ENCODE results near the gene KRTAP17-1.

Gene KRTAP17-1

DNA sequence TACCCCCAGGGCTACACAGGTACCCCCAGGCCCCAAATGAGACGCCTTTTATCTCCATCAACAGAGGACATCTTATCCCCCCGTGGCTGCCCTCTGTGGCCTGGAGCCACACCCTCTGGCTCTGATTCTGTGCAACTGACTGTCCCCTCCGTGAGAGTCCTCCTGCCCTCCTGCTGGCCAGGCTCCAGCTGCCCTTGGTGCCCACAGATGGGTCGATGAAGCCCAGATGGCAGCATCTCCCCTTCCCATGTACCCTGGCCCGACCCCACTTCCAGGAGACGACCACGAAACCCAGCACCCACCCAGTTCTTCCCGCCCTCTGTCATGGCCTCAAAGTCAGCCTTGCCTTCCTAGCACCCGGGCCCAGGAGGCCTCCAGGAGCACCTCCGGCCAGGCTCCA is 9.6 kb upstream of the KRTAP17-1 start:
- no peak overlapping the region for H3K4me3 Mint-ChIP-seq
- H3K36me3 Mint-ChIP-seq (ENCODE audit: low read depth): peaks cover 2% of the 10 kb centered on the region
- no peak overlapping the region for H3K27ac Mint-ChIP-seq
- H3K9me3 Mint-ChIP-seq: peaks cover 1% of the 10 kb centered on the region
- H3K4me1 Mint-ChIP-seq (ENCODE audit: low read depth): peaks cover 18% of the 10 kb centered on the region
- H3K27me3 Mint-ChIP-seq: no peaks in the 10 kb centered on the region

DNA sequence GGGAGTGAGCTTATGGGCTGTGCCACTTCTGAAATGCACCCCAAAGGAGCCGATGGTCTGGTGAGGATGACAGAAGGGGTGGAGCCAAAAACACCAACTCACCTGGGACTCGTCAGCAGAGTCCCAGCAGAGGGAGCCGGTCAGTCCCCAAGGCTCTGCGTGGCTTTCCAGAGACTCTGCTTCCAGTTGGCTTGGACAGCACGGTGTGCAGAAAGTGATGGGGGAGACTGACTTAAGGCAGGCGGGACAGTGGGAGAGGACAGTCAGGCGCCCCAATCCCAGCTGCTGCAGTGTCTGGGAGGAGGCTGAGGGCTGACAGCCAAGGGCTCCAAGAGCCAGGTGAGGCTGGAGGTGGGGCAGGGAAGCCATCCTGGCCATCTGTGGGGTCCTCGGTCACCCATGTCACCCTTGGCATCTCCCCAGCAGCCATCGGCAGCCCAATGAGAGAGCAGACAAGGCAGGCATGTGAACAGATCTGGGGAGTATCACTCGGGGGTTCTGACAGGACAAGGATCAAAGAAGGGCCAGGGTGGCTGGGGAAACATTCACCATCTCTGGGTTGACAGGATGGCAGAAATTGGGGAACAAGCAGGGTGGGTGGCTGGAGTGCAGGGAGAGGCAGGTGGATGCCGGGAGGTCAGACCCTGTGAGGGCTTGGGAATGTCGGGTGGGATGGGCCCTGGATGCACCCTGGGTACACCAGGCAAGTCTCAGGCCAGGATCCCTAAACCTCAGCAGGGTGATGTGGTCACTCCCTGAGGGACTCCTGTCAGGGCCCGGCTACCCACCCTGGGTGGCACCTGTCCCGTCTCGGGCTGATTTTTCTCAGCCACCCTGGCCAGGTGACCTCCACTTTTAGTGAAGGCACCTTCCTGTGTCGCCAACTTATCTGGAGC is 8.9 kb upstream of the KRTAP17-1 start:
- H3K9me3 Mint-ChIP-seq: peaks cover 8% of the 10 kb centered on the region
- H3K4me1 Mint-ChIP-seq (ENCODE audit: low read depth): peaks cover 18% of the 10 kb centered on the region
- no peak overlapping the region for H3K27ac Mint-ChIP-seq
- no peaks in the 10 kb centered on the region for H3K27me3 Mint-ChIP-seq
- no peak overlapping the region for H3K4me3 Mint-ChIP-seq
- peaks cover 5% of the 10 kb centered on the region for H3K36me3 Mint-ChIP-seq (ENCODE audit: low read depth)

DNA sequence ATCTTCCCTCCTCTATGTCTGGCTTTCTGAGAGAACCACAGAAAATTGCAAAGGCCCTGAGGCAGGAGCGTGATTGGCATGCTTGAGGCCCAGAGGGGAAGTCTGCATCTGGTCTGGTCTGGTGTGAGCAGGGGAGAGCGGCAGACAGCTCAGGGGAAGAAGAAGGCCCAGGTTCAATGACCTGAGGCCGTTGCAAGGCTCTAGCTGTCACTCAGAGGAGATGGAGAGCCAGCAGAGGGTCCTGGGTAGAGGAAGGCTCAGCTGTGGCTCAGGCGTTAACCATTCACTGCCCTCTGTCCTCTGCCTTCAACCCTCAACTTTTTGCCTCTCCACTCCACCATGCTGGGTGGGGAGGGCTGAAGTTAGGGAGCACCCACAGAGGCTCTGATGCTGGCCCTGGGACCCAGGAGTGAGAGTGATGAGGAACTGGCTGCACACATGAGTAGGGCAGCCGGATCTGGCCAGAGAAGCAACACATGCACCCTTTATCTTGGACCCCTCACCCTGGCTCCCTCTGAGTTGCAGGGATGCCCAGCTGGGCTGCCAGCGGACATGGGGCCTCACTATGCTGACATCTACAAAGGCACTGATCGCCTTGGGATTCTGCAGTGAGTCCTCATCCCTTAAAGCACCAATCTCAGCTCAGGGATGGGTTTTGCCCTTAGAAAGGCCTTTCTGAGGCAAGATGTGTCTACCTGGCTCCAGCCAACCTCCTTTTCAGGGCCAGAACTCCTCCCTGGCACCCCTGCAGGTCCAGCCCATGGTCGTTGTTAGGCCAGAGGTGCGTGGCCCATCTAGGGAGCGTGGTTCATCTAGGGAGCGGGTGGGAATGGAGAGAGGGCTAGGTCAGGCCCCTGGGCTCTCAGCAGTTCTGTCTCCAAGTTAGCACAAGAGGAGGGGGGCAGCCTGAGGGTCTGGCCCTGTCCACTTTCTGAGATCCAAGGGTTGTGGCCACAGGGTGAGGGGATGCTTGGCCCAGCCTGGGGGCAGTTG is 7.7 kb upstream of the KRTAP17-1 start:
- H3K27ac Mint-ChIP-seq: no peak overlapping the region
- H3K27me3 Mint-ChIP-seq: no peaks in the 10 kb centered on the region
- peaks cover 18% of the 10 kb centered on the region for H3K4me1 Mint-ChIP-seq (ENCODE audit: low read depth)
- H3K9me3 Mint-ChIP-seq: peaks cover 13% of the 10 kb centered on the region
- H3K36me3 Mint-ChIP-seq (ENCODE audit: low read depth): peaks cover 5% of the 10 kb centered on the region
- no peak overlapping the region for H3K4me3 Mint-ChIP-seq

DNA sequence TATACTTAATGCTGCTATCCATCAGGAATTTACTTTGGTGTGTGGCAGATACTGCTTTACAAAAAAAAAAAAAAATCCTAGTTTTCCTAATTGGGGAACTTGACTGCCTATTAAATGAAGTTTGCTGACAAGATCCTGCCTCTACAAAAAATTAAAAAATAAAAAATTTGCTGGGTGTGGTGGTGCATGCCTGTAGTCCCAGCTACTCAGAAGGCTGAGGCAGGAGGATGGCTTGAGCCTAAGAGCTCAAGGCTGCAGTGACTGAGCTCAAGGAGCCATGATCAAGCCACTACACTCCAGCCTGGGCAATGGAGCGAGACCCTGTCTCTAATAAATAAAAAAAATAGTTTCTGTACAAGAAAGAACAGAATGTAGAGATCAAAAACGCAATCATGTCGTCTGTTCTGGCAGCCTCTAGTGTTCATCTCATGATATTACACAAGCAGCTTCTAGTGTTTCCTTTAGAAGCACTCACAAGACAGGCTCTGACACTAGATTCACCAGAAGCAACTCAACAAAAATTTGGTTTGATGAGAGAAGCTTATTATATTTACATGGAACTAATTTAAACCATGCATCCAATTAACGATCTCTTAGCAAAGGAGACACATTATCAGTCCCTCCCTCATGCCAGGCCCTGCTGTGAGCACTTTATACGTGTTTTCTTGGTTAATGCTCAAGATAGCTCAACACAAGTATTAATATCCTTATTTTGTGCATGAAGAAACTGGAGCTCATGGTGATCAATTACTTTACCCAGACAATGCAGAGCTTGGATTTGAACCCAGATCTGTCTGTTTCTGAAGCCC is 6.8 kb upstream of the KRTAP17-1 start:
- Mint-ChIP-seq H3K4me1 (ENCODE audit: low read depth) (peaks cover 16% of the 10 kb centered on the region), H3K27ac (no peak overlapping the region), H3K27me3 (no peaks in the 10 kb centered on the region), H3K36me3 (ENCODE audit: low read depth) (peaks cover 5% of the 10 kb centered on the region), H3K9me3 (peaks cover 13% of the 10 kb centered on the region), H3K4me3 (no peak overlapping the region)

DNA sequence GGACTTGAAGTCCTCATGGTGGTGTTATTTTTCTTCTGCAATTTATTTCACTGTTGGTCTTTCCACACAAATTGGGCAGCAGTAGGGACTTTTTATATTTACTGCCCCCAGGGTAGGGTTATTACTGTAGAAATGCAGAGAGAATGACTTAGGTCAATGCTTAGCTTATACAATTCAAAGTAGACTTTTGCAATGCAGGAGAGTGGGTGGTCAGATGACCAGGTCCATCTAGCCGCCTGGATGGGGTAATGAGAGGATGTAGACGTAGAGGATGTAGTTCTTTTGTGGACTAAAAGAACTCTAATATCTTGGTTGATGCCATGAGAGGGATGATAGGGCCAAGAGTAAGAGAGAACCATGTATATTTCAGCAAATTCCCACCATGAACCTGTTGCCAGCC is 2.7 kb upstream of the KRTAP17-1 start:
- Mint-ChIP-seq H3K36me3 (ENCODE audit: low read depth) (peaks cover 5% of the 10 kb centered on the region), H3K27me3 (no peaks in the 10 kb centered on the region), H3K4me3 (no peak overlapping the region), H3K9me3 (peaks cover 13% of the 10 kb centered on the region), H3K27ac (no peak overlapping the region), H3K4me1 (ENCODE audit: low read depth) (no peaks in the 10 kb centered on the region)

DNA sequence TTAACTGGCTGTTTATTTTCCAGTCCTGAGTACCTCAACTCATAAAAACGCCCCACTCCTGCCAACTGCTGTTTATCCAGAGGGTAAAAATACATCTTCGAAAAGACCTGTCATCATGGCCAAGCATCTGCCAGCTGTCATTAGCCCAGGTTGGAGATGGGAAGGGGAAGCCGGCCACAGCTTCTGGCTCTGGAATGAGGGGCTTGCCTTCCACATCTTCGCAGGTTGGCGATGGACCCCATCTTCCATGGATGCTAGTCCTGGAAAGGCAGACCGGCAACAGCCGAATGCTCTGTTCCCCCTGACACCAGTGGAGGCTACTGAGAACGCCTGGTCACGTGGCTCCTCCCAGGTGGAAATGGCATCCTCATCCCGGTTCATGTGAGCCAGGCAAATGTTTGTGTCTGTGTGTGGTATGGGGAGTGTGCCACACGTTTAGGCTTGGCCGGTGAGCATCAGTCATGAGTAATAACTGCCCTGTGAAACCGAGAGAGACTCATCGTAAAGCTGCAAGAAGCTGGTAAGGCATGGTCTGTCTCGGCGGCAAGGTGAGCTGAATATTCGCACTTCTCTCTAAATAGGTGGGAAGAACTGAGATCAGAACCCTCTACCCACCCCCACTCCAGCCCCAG is 420 bp upstream of the KRTAP17-1 start:
- no peak overlapping the region for H3K4me3 Mint-ChIP-seq
- no peak overlapping the region for H3K27ac Mint-ChIP-seq
- H3K9me3 Mint-ChIP-seq: peaks cover 13% of the 10 kb centered on the region
- no peaks in the 10 kb centered on the region for H3K27me3 Mint-ChIP-seq
- H3K4me1 Mint-ChIP-seq (ENCODE audit: low read depth): peaks cover 3% of the 10 kb centered on the region
- peaks cover 5% of the 10 kb centered on the region for H3K36me3 Mint-ChIP-seq (ENCODE audit: low read depth)

DNA sequence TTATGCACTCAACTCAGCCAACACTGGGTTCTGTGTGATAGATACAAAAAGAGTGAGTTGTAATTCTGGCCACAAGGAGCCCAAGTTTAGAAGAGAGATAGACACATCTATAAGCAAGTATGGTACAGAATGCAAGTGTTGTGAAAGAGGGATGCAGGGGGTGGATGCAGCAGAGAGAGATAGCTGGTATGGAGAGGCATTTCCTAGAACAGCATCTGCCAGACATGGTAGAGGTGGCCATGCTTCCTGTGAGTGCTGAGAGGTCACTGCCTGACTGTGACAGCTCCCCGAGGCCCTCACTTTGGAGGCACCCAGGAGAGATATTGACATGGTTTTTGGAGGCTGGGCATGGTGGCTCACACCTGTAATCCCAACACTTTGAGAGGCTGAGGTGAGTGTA is 4.4 kb downstream of the KRTAP17-1 start:
- peaks cover 47% of the 10 kb centered on the region for H3K4me1 Mint-ChIP-seq (ENCODE audit: low read depth)
- no peaks in the 10 kb centered on the region for H3K36me3 Mint-ChIP-seq (ENCODE audit: low read depth)
- H3K27ac Mint-ChIP-seq: peak overlapping the region; percentile 10
- H3K27me3 Mint-ChIP-seq: no peaks in the 10 kb centered on the region
- H3K9me3 Mint-ChIP-seq: no peaks in the 10 kb centered on the region
- H3K4me3 Mint-ChIP-seq: no peak overlapping the region

DNA sequence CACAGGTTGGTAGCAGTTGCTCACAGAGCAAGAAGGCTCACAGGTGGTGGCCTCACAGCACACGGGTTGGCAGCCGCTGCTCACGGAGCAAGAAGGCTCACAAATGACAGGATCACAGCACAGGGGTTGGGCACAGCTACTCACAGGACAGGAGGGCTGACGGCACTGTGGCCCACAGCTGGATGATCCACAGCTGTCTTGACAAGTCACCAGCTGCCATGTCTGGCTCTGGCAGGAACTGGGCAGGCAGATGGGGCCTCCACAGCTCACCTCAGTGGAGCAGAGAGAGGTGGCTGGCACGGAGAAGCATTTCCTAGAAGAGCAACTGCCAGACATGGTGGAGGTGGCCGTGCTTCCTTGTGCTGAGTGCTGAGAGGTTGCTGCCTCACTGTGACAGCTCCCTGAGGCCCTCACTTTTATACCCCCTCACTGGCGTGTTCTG is 6.6 kb downstream of the KRTAP17-1 start, which contains the start of gene KRTAP16-1:
TSS of gene KRTAP16-1 (minus strand) at position 392 of the 442 bp plus-strand sequence. CDS start at position 336, 56 bp downstream.
- H3K4me1 Mint-ChIP-seq (ENCODE audit: low read depth): peaks cover 47% of the 10 kb centered on the region
- no peaks in the 10 kb centered on the region for H3K36me3 Mint-ChIP-seq (ENCODE audit: low read depth)
- no peaks in the 10 kb centered on the region for H3K9me3 Mint-ChIP-seq
- H3K27ac Mint-ChIP-seq: peak within 1 kb of the TSS; percentile 82
- H3K4me3 Mint-ChIP-seq: peak within 1 kb of the TSS; percentile 55
- H3K27me3 Mint-ChIP-seq: no peaks in the 10 kb centered on the region

DNA sequence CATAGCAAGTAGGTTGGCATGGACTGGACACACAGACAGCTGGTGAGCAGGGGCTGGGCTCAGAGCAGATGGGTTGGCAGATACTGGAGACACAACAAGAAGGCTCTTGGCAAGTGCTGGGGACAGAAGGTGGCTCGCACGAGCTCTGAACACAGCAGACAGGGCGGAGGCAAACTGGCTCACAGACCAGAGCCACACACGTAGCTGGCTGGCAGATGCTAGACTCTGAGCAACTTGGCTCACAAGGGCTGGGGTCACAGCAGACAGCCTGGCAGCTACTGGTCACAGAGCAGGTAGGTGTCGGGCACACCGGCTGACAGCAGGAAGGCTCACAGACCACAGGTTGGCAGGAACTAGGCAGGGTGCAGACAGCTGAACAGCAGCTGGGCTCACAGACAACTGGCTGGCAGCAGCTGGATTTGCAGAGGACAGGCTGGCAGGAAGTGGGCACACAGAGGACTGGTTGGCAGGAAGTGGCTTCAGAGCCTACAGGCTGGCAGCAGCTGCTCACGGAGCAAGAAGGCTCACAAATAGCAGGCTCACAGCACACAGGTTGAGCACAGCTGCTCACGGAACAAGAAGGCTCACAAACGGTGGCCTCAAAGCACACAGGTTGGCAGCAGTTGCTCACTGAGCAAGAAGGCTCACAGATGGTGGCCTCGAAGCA is 7.1 kb downstream of the KRTAP17-1 start:
- peak overlapping the region; percentile 55 for H3K4me3 Mint-ChIP-seq
- peaks cover 47% of the 10 kb centered on the region for H3K4me1 Mint-ChIP-seq (ENCODE audit: low read depth)
- no peaks in the 10 kb centered on the region for H3K9me3 Mint-ChIP-seq
- peak overlapping the region; percentile 82 for H3K27ac Mint-ChIP-seq
- no peaks in the 10 kb centered on the region for H3K36me3 Mint-ChIP-seq (ENCODE audit: low read depth)
- no peaks in the 10 kb centered on the region for H3K27me3 Mint-ChIP-seq

DNA sequence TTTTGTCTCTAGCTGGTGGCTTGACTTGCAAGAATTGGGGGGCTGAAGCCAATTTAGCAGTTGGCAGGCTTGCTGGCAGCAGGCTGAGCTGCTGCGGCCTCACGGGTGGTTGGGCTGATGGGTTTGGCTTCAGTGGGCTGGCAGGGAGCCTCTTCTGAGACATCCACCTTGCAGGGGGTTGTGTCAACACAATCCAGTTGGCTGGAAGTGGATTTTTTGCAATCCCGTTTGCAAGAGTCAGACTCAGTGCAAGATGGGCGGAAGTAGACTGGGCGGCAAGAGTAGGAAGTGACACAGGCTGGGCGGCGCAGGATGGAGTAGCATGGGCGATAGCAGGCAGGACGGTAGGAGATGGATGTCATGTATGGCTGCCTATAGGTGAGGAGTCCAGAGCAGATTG is 7.9 kb downstream of the KRTAP17-1 start:
- H3K4me3 Mint-ChIP-seq: peak overlapping the region; percentile 55
- H3K4me1 Mint-ChIP-seq (ENCODE audit: low read depth): peaks cover 47% of the 10 kb centered on the region
- peak overlapping the region; percentile 82 for H3K27ac Mint-ChIP-seq
- no peaks in the 10 kb centered on the region for H3K36me3 Mint-ChIP-seq (ENCODE audit: low read depth)
- no peaks in the 10 kb centered on the region for H3K27me3 Mint-ChIP-seq
- H3K9me3 Mint-ChIP-seq: no peaks in the 10 kb centered on the region

DNA sequence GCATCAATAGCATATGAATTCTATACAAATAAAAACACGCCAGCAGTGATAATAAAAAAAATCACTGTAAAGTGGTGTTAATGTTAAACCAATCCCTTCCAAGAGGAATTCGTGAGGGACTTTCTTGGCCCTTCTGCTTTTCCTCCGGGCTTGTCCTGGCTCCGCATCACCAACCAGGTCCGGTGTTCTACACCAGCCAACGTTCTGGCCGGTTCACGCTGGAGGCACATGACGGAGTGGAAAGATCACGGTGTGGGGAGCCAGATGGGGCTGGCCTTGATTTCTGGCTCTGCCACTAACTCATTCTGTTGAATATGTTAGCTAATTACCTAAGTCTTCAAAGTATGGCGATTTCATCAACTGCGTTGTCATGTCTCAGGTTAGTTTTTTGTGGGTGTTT is 11.4 kb downstream of the KRTAP17-1 start:
- H3K4me1 Mint-ChIP-seq (ENCODE audit: low read depth): peaks cover 39% of the 10 kb centered on the region
- H3K27me3 Mint-ChIP-seq: no peaks in the 10 kb centered on the region
- no peak overlapping the region for H3K4me3 Mint-ChIP-seq
- H3K27ac Mint-ChIP-seq: no peak overlapping the region
- H3K36me3 Mint-ChIP-seq (ENCODE audit: low read depth): no peaks in the 10 kb centered on the region
- no peaks in the 10 kb centered on the region for H3K9me3 Mint-ChIP-seq

DNA sequence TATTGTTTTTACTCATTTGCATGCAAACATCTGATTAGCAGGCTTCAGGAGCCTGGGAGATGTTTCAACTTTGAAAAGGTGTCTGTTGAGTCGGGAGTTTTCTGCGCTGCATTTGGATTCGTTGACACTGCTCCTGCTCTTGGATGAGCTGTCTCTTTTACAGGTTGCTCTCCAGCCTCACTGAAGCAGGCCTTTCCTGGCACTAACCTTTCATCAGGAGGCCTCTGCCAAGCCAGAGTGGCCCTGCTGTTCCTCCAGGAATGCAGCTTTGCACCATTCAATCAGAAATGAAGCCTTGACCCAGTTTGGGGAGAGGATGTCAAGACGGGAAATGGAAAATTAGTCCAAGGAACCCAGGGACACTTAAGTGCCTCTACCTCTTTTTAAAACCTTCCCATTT is 12.5 kb downstream of the KRTAP17-1 start:
- no peaks in the 10 kb centered on the region for H3K36me3 Mint-ChIP-seq (ENCODE audit: low read depth)
- H3K4me1 Mint-ChIP-seq (ENCODE audit: low read depth): peaks cover 28% of the 10 kb centered on the region
- H3K27ac Mint-ChIP-seq: no peak overlapping the region
- no peak overlapping the region for H3K4me3 Mint-ChIP-seq
- no peaks in the 10 kb centered on the region for H3K27me3 Mint-ChIP-seq
- H3K9me3 Mint-ChIP-seq: no peaks in the 10 kb centered on the region

All from stimulated activated naive CD8-positive, alpha-beta T cell treated with anti-CD3 and anti-CD28 coated beads, Interleukin-15, Interleukin-2, amounts not matched to agents 100 ng/mL and 50 ng/mL, for 24 hours (primary cell).